SK-N-SH (cell line): ENCODE measurements around the gene IGF1R. TPM values are rescaled to one million over a fixed set of nuclear protein-coding genes. Genes with fewer than 3 reads are reported as not detected.

ENCODE experiments used
- CTCF ChIA-PET: fragments of 300-600, 350-600 bp; formaldehyde crosslinking; extraction: SDS; loops from one replicate; lab custom pipeline; 2021; lab: Yijun Ruan, JAX
- POLR2A ChIA-PET: fragments of 350-600 bp; sonication (Branson Sonifier 250); formaldehyde crosslinking; extraction: SDS; loops from one replicate; lab custom pipeline; 2020; ENCODE audit warnings: antibody characterized with exemption, inconsistent platforms; lab: Yijun Ruan, JAX
- DNase-seq: peaks from one replicate; pipeline ENCODE4 v3.0.0; 2012
- H2AFZ ChIP-seq: fragments of 200-600 bp; sonication (generic); 2 replicates; pipeline ENCODE4 v1.8.1; 2016; ENCODE audit warnings: antibody characterized with exemption, mild to moderate bottlenecking, low read depth
- H3F3A ChIP-seq: fragments of 200-600 bp; sonication (generic); replicated peaks from 2 replicates; pipeline ENCODE3; 2016; ENCODE audit warnings: antibody characterized with exemption, mild to moderate bottlenecking; ENCODE audit not compliant: insufficient read depth
- H3K27ac ChIP-seq, 2 experiments: fragments of 200-500 bp in 1 of 2; fragments of 200-600 bp in 1 of 2; sonication (Bioruptor generic) in 1 of 2; sonication (generic), shearing (Covaris generic) in 1 of 2; 2 replicates each; pipeline versions ENCODE4 v1.5.1 to v1.6.1; 2014 to 2016; ENCODE audit warnings: low read depth in 2 of 2, inconsistent platforms in 1 of 2, low read length in 1 of 2, mild to moderate bottlenecking in 1 of 2, mixed read lengths in 1 of 2
- H3K27me3 ChIP-seq: fragments of 200-600 bp; sonication (generic), shearing (Covaris generic); 2 replicates; pipeline ENCODE4 v1.6.1; 2016; ENCODE audit warnings: mixed run types; ENCODE audit not compliant: insufficient read depth
- H3K36me3 ChIP-seq, 2 experiments: fragments of 200-500 bp in 1 of 2; fragments of 200-600 bp in 1 of 2; sonication (Bioruptor generic) in 1 of 2; sonication (generic) in 1 of 2; replicated peaks in 1 of 2; 2 replicates each; pipeline versions ENCODE3 to v1.5.1; 2014 to 2016; ENCODE audit warnings: low read length in 1 of 2, mild to moderate bottlenecking in 1 of 2; ENCODE audit not compliant: insufficient read depth in 2 of 2, control insufficient read depth in 1 of 2
- H3K4me1 ChIP-seq, 2 experiments: fragments of 200-500 bp in 1 of 2; fragments of 200-600 bp in 1 of 2; sonication (Bioruptor generic) in 1 of 2; sonication (generic), shearing (Covaris generic) in 1 of 2; 2 replicates each; pipeline versions ENCODE4 v1.5.1 to v1.6.1; 2014 to 2016; ENCODE audit warnings: low read depth in 1 of 2, low read length in 1 of 2, mixed run types in 1 of 2; ENCODE audit not compliant: insufficient read depth in 2 of 2, control insufficient read depth in 1 of 2
- H3K4me2 ChIP-seq: fragments of 200-600 bp; sonication (generic), shearing (Covaris generic); 2 replicates; pipeline ENCODE4 v1.6.1; 2017; ENCODE audit warnings: mixed run types
- H3K4me3 ChIP-seq, 2 experiments: fragments of 200-500 bp in 1 of 2; fragments of 200-600 bp in 1 of 2; sonication (Bioruptor generic) in 1 of 2; sonication (generic), shearing (Covaris generic) in 1 of 2; 2 replicates each; pipeline versions ENCODE4 v1.5.1 to v1.8.1; 2014 to 2016; ENCODE audit warnings: low read depth in 2 of 2, inconsistent platforms in 1 of 2, low read length in 1 of 2, mild to moderate bottlenecking in 1 of 2, mixed read lengths in 1 of 2, moderate library complexity in 1 of 2
- H3K79me2 ChIP-seq: fragments of 200-600 bp; sonication (generic); 2 replicates; pipeline ENCODE4 v1.8.1; 2017; ENCODE audit warnings: mild to moderate bottlenecking; ENCODE audit not compliant: insufficient read depth
- H3K9ac ChIP-seq: fragments of 200-600 bp; sonication (generic); 2 replicates; pipeline ENCODE4 v1.6.1; 2017; ENCODE audit warnings: mixed run types
- H3K9me2 ChIP-seq: fragments of 200-600 bp; sonication (generic); 2 replicates; pipeline ENCODE4 v1.6.1; 2017; ENCODE audit warnings: mixed run types
- H3K9me3 ChIP-seq: fragments of 200-600 bp; sonication (generic); 2 replicates; pipeline ENCODE4 v1.6.1; 2017; ENCODE audit warnings: mixed run types, mild to moderate bottlenecking, moderate library complexity
- H4K20me1 ChIP-seq: fragments of 200-600 bp; sonication (generic); 2 replicates; pipeline ENCODE4 v1.6.1; 2017; ENCODE audit warnings: mild to moderate bottlenecking, mixed run types; ENCODE audit not compliant: insufficient read depth
- ELF1 ChIP-seq: IDR thresholded peaks from 2 replicates; pipeline ENCODE4 v1.4.0; 2012
- EZH2phosphoT487 ChIP-seq: fragments of 200-600 bp; sonication (generic); IDR thresholded peaks from 2 replicates; pipeline ENCODE4 v1.6.1; 2017; ENCODE audit warnings: low read depth, mixed run types, mild to moderate bottlenecking, antibody characterized with exemption, moderate library complexity, borderline replicate concordance
- FOXJ3 ChIP-seq: sonication (generic); formaldehyde crosslinking; IDR thresholded peaks from 2 replicates; pipeline ENCODE4 v1.5.1; 2020; ENCODE audit warnings: mild to moderate bottlenecking, missing genetic modification reagents
- GATA2 ChIP-seq: sonication (generic); formaldehyde crosslinking; IDR thresholded peaks from 2 replicates; pipeline ENCODE4 v1.5.0; 2020; ENCODE audit warnings: mild to moderate bottlenecking, missing genetic modification reagents
- IRF3 ChIP-seq: fragments of 150-350 bp; IDR thresholded peaks from 2 replicates; pipeline ENCODE4 v1.6.1; 2016; ENCODE audit warnings: mild to moderate bottlenecking, low read depth, low read length
- JUND ChIP-seq: IDR thresholded peaks from 2 replicates; pipeline ENCODE4 v1.4.0; 2012
- MEF2A ChIP-seq: IDR thresholded peaks from 2 replicates; pipeline ENCODE4 v1.4.0; 2012; ENCODE audit warnings: low read depth, borderline replicate concordance
- MXI1 ChIP-seq: IDR thresholded peaks from 2 replicates; pipeline ENCODE4 v1.6.1; 2012; ENCODE audit warnings: mild to moderate bottlenecking, low read depth, low read length, improper control_type of control experiment
- NFIC ChIP-seq: IDR thresholded peaks from 2 replicates; pipeline ENCODE4 v1.4.0; 2012; ENCODE audit warnings: borderline replicate concordance
- NRF1 ChIP-seq: IDR thresholded peaks from 2 replicates; pipeline ENCODE4 v1.6.1; 2012; ENCODE audit warnings: low read depth, mild to moderate bottlenecking, low read length
- PBX3 ChIP-seq: IDR thresholded peaks from 2 replicates; pipeline ENCODE4; 2012
- POLR2AphosphoS5 ChIP-seq: IDR thresholded peaks from 2 replicates; pipeline ENCODE4 v1.6.1; 2012; ENCODE audit warnings: low read depth, low read length
- RAD21 ChIP-seq: IDR thresholded peaks from 2 replicates; pipeline ENCODE4 v1.6.1; 2012; ENCODE audit warnings: mild to moderate bottlenecking, low read length
- RCOR1 ChIP-seq: fragments of 150-350 bp; IDR thresholded peaks from 2 replicates; pipeline ENCODE4 v1.6.1; 2017; ENCODE audit warnings: antibody characterized with exemption, low read length
- REST ChIP-seq: IDR thresholded peaks from 2 replicates; pipeline ENCODE4 v1.6.1; 2012; ENCODE audit warnings: mild to moderate bottlenecking, low read depth, low read length, moderate library complexity
- RFX5 ChIP-seq: IDR thresholded peaks from 2 replicates; pipeline ENCODE4 v1.6.1; 2012; ENCODE audit warnings: mild to moderate bottlenecking, improper control_type of control experiment, low read length
- SIN3A ChIP-seq: IDR thresholded peaks from 2 replicates; pipeline ENCODE4 v1.6.1; 2012; ENCODE audit warnings: low read depth, mild to moderate bottlenecking, low read length, moderate library complexity, borderline replicate concordance
- SMC3 ChIP-seq: IDR thresholded peaks from 2 replicates; pipeline ENCODE4 v1.6.1; 2012; ENCODE audit warnings: low read depth, low read length, improper control_type of control experiment
- TAF1 ChIP-seq: IDR thresholded peaks from 2 replicates; pipeline ENCODE4 v1.6.1; 2012; ENCODE audit warnings: low read depth, mild to moderate bottlenecking, low read length, moderate library complexity, borderline replicate concordance
- USF1 ChIP-seq: IDR thresholded peaks from 2 replicates; pipeline ENCODE4 v1.4.0; 2012; ENCODE audit warnings: low read depth, borderline replicate concordance
- WGBS: methylation state at CpG from one replicate; pipeline ENCODE4 v1.1.6; 2017; ENCODE audit warnings: low lambda C conversion rate; 5-methylcytosine and 5-hydroxymethylcytosine counted together
- polyA plus RNA-seq, 3 experiments: library from polyadenylated mRNA; depleted of rRNA; stranded (reverse); fragments of >200 nt; gene quantifications; 2 replicates each; pipeline ENCODE4 v1.2.3, GENCODE V29; 2012

Gene IGF1R
- polyA plus RNA-seq, 1 of the 3 experiments (the other 2 are of a cell fraction): 9.5 TPM

- H3K4me3 ChIP-seq: no peak overlapping the region
- no peaks in the 10 kb centered on the region for H3K36me3 ChIP-seq
- ChIA-PET POLR2A (no interaction called here), CTCF (interaction anchor here (0.7 to 1.4 kb wide), 7 partner anchors 9 to 77 kb away, joined by 3 to 7 read pairs (median 3); no protein-coding TSS in a partner anchor)
- peaks cover 82% of the 10 kb centered on the region for H3K79me2 ChIP-seq
- H4K20me1 ChIP-seq: no peaks in the 10 kb centered on the region
- H2AFZ ChIP-seq: no peak overlapping the region
- TF ChIP-seq ELF1 (no peak), TAF1 (no peak), GATA2 (no peak), RFX5 (no peak), FOXJ3 (CRISPR knock-in tag) (no peak), EZH2phosphoT487 (no peak)
- WGBS: 76% methylated on average over 12 of the region's 13 CpGs
- H3K9me3 ChIP-seq: no peaks in the 10 kb centered on the region
- H3F3A ChIP-seq: peaks cover 36% of the 10 kb centered on the region
- no peak for DNase-seq
- peak overlapping the region; percentile 84 for H3K4me2 ChIP-seq
- peak overlapping the region; percentile 93 to 99 for H3K27ac ChIP-seq
- no peaks in the 10 kb centered on the region for H3K9me2 ChIP-seq
- peak overlapping the region; percentile 84 for H3K9ac ChIP-seq
- H3K4me1 ChIP-seq: peaks cover 41 to 69% of the 10 kb centered on the region in 2 experiments
- H3K27me3 ChIP-seq: no peaks in the 10 kb centered on the region
Observed at GRCh38 chr15:98728082-98728810, 79.9 kb downstream of the IGF1R start.

GRCh38 chr15:98728811-98729160 is 80.4 kb downstream of the IGF1R start:
- Histone ChIP-seq H3K4me1 (peaks cover 39 to 66% of the 10 kb centered on the region in 2 experiments), H3F3A (peaks cover 36% of the 10 kb centered on the region), H3K36me3 (no peaks in the 10 kb centered on the region), H4K20me1 (no peaks in the 10 kb centered on the region), H3K4me3 (no peak overlapping the region), H3K27me3 (no peaks in the 10 kb centered on the region), H3K79me2 (peaks cover 83% of the 10 kb centered on the region), H3K9me2 (no peaks in the 10 kb centered on the region), H3K9me3 (no peaks in the 10 kb centered on the region), H3K27ac (peak overlapping the region; percentile 93 to 99), H2AFZ (no peak overlapping the region), H3K9ac (peak overlapping the region; percentile 84), H3K4me2 (peak overlapping the region; percentile 84)
- no peak for DNase-seq
- POLR2A ChIA-PET: no interaction called here
- CTCF ChIA-PET: interaction anchor here (1.0 to 1.4 kb wide), 5 partner anchors 9 to 77 kb away, joined by 3 to 7 read pairs (median 5); no protein-coding TSS in a partner anchor
- WGBS: 40% methylated on average over 2 of the region's 2 CpGs
- no peak for TF ChIP-seq SMC3
- no peak for TF ChIP-seq NFIC
- no peak for TF ChIP-seq JUND
- TF ChIP-seq MEF2A: no peak
- TF ChIP-seq IRF3: no peak
- TF ChIP-seq ELF1: no peak
- no peak for TF ChIP-seq RAD21
- no peak for TF ChIP-seq RCOR1
- TF ChIP-seq USF1: no peak
- no peak for TF ChIP-seq SIN3A
- no peak for TF ChIP-seq PBX3
- TF ChIP-seq NRF1: no peak
- no peak for TF ChIP-seq POLR2AphosphoS5
- TF ChIP-seq REST: no peak
- TF ChIP-seq MXI1: no peak
